Retina (tissue), 1 donor: ENCODE data around the gene RAP1GDS1.
A peak's percentile ranks its signal among the peaks of the same experiment; 100 is the strongest.
"Not testable (repeated sequence)": the region's sequence is repeated elsewhere in the genome, so short reads cannot be mapped to it uniquely, and the experiment has no call there.

Experiments
- DNase-seq: peaks from one replicate; pipeline ENCODE4 v3.0.0-alpha.2; 2016

The RAP1GDS1 gene

GRCh38 chr4:98288671-98289070 lies 27.5 kb downstream of the RAP1GDS1 start:
- not testable (repeated sequence) for DNase-seq

GRCh38 chr4:98289375-98289774 lies 28.2 kb downstream of the RAP1GDS1 start:
- DNase-seq, result no peak

GRCh38 chr4:98290511-98290910 lies 29.3 kb downstream of the RAP1GDS1 start:
- no peak for DNase-seq

- DNase-seq, result no peak
Measured at GRCh38 chr4:98293104-98293887, 32.1 kb downstream of the RAP1GDS1 start.

- no peak for DNase-seq
Measured at GRCh38 chr4:98298022-98298421, 36.8 kb downstream of the RAP1GDS1 start.

GRCh38 chr4:98300706-98301105 lies 39.5 kb downstream of the RAP1GDS1 start:
- DNase-seq, result no peak

GRCh38 chr4:98305576-98305975 lies 44.4 kb downstream of the RAP1GDS1 start:
- no peak for DNase-seq

GRCh38 chr4:98310867-98311266 lies 49.7 kb downstream of the RAP1GDS1 start:
- DNase-seq, result no peak

GRCh38 chr4:98311656-98312055 lies 50.5 kb downstream of the RAP1GDS1 start:
- DNase-seq, result no peak

- DNase-seq, result no peak
Measured at GRCh38 chr4:98314791-98315565, 53.8 kb downstream of the RAP1GDS1 start.

- no peak for DNase-seq
Measured at GRCh38 chr4:98318521-98318920, 57.3 kb downstream of the RAP1GDS1 start.

GRCh38 chr4:98319021-98319420 lies 57.8 kb downstream of the RAP1GDS1 start:
- no peak for DNase-seq

- DNase-seq, result no peak
Measured at GRCh38 chr4:98326168-98326567, 65.0 kb downstream of the RAP1GDS1 start.

- DNase-seq, result no peak
Measured at GRCh38 chr4:98327694-98328093, 66.5 kb downstream of the RAP1GDS1 start.

- DNase-seq, result not testable (repeated sequence)
Measured at GRCh38 chr4:98329879-98330640, 68.9 kb downstream of the RAP1GDS1 start.

- no peak for DNase-seq
Measured at GRCh38 chr4:98332017-98332416, 70.8 kb downstream of the RAP1GDS1 start.

- DNase-seq, result no peak
Measured at GRCh38 chr4:98334461-98334860, 73.3 kb downstream of the RAP1GDS1 start.

GRCh38 chr4:98338761-98339438 lies 77.7 kb downstream of the RAP1GDS1 start:
- no peak for DNase-seq

GRCh38 chr4:98341309-98341708 lies 80.1 kb downstream of the RAP1GDS1 start:
- peak; percentile 28 for DNase-seq

- no peak for DNase-seq
Measured at GRCh38 chr4:98343626-98344025, 82.4 kb downstream of the RAP1GDS1 start.

GRCh38 chr4:98345838-98346237 lies 84.7 kb downstream of the RAP1GDS1 start:
- DNase-seq, result no peak

- DNase-seq, result no peak
Measured at GRCh38 chr4:98352396-98352795, 91.2 kb downstream of the RAP1GDS1 start.

GRCh38 chr4:98352940-98353339 lies 91.8 kb downstream of the RAP1GDS1 start:
- DNase-seq, result no peak
